Epithelial cell of esophagus (primary cell): Measurements from ENCODE around the gene DYNLT5.
"Not testable (repeated sequence)": the region's sequence is repeated elsewhere in the genome, so short reads cannot be mapped to it uniquely, and the experiment has no call there.

Source experiments
- DNase-seq: peaks from one replicate; pipeline ENCODE4 v3.0.0; 2010; ENCODE audit warnings: low read depth
- H3K4me3 ChIP-seq: 2 replicates; pipeline ENCODE4 v1.5.1; 2011; ENCODE audit warnings: mild to moderate bottlenecking, low read length, control low read depth
- TF ChIP-seq, protein P1 (sequence below): IDR thresholded peaks from 2 replicates; pipeline ENCODE4 v1.5.1; 2011; ENCODE audit warnings: low read depth, mild to moderate bottlenecking, low read length, control low read depth, inconsistent platforms; ENCODE audit not compliant: insufficient read depth; ENCODE audit errors: missing control alignments

DYNLT5 gene

DNA sequence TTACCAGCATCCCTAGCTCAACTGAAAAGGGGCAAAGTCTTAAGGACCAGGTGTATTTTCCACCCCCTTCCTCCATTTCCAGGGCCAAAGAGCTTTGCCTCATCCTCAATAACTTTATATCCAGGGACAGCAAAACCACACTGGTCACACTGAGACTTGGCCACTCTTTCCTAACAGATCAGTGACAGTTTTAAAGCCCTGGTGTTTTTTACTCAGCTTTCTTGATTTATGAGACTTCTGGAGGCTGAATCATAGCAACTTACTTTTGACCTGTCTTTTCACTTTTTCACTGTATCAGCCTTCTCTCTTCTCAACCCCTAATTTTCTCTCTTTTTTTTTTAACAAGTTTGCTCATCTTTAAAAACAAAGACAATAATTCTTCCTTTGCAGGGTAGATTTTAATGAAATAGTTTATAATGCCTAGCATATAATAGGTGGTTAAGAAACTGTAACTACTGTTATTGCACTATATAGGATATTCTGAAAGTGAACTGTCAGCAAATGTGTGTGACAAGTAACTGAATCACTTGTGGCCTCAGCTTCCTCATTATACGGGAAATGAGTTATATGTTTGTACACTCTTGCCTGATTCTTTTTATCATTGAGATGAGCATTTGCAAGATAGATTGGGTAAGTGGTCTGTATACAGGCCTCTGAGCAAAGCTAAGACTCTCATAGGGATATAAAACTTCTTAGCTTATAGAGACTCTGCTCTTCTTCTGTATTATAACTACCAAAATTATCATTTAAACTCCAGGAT lies 19.7 kb upstream of the DYNLT5 start:
- peak; percentile 71 for DNase-seq
- TF ChIP-seq, protein P1, sequence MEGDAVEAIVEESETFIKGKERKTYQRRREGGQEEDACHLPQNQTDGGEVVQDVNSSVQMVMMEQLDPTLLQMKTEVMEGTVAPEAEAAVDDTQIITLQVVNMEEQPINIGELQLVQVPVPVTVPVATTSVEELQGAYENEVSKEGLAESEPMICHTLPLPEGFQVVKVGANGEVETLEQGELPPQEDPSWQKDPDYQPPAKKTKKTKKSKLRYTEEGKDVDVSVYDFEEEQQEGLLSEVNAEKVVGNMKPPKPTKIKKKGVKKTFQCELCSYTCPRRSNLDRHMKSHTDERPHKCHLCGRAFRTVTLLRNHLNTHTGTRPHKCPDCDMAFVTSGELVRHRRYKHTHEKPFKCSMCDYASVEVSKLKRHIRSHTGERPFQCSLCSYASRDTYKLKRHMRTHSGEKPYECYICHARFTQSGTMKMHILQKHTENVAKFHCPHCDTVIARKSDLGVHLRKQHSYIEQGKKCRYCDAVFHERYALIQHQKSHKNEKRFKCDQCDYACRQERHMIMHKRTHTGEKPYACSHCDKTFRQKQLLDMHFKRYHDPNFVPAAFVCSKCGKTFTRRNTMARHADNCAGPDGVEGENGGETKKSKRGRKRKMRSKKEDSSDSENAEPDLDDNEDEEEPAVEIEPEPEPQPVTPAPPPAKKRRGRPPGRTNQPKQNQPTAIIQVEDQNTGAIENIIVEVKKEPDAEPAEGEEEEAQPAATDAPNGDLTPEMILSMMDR = no peak
- no peak overlapping the region for H3K4me3 ChIP-seq

DNA sequence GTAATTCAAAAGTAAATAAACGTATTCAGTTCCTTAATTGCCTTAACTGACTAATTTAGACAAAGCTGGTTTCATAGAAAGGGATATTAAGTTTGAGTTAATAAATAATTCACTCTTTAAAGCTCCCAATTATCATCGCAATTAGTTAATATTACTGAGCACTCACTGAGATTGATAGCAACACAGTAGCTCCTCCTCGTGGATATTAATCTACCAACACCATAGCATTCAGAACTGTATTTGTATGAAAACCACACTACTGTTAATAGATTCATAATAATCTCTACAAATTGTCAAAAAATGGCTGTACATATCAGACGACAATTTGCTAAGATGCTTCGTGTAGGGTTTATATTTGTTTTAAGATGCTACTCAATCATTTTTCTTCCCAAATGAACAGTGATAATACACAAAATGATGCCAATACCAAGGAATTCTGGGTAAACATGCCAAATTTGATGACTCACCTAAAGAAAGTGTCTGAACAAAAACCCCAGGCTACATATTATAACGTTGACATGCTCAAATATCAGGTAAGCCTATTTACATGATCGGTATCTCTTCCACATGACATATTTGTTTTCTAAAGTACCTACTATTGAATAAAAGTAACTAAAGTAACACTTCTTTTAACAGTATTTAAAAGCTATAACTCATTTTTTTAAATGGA lies 18.8 kb upstream of the DYNLT5 start:
- DNase-seq = peak; percentile 68
- H3K4me3 ChIP-seq = no peak overlapping the region

DNA sequence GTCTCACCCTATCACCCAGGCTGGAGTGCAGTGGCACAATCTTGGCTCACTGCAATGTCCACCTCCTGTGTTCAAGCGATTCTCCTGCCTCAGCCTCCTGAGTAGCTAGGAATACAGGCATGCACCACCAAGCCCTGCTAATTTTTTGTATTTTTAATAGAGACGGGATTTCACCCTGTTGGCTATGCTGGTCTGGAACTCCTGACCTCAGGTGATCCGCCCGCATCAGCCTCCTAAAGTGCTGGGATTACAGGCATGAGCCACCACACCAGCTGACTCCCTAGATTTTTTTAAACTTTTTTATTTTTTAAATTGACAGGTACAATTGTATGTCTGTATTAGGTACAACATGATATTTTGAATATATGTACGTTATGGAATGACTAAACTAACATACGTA lies 17.7 kb upstream of the DYNLT5 start:
- not testable (repeated sequence) for DNase-seq, H3K4me3 ChIP-seq

More for the DNA sequence above, 18.8 kb upstream of the DYNLT5 start:
- TF ChIP-seq, protein P1 = no peak

DNA sequence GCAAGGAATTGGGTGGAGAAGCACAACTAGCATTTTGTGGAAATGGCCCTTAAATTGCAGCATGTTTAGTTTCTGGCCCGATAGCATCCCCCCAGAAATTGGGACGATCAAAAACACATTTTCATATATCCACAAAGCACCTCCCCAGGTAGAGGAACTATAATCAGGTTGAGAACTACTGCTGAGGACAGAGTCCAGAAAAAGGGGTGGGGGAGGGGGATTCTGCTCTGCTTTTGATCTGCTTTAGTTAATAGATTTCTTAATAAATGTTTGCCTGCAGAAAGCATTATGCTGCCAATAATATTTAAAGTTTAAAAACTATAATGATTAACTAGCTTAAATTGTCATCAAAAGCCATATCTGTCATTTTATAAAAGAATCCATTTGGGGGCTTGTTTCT lies 14.4 kb upstream of the DYNLT5 start:
- TF ChIP-seq, protein P1 = no peak
- no peak overlapping the region for H3K4me3 ChIP-seq
- DNase-seq = no peak

DNA sequence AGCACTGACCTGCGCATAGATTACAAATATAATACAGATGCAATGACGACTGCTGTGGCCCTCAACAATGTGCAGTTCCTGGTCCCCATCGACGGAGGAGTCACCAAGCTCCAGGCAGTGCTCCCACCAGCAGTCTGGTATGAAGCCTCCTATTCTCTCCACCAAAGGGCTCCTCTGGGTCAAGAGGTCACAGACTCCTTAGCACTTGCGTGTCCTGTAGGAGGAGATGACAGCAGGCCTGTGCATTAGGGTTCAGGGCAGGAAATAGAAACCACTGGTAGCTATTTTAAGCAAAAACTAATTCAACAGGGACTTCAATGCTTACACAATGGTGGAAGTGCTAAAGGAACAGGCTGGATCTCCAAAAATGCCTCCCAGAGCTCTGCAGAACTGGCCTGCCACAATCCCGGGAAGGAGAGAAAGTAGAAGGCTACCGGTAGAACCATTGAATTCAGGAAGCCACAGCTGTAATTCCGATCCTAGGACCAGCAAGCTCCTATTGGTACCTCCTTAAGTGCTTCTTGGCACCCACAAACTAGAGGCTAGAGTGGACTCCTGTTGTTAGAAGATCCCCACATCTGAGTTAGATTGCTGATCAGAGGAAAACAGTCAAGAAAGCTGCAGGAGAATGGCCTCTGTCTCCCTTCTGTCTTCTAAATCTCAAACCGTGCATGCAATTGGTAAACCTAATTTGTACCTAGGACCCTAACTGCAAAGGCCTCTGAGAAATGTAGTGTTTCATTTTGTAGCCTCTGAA lies 12.7 kb upstream of the DYNLT5 start:
- TF ChIP-seq, protein P1 = no peak
- DNase-seq = no peak
- no peak overlapping the region for H3K4me3 ChIP-seq

DNA sequence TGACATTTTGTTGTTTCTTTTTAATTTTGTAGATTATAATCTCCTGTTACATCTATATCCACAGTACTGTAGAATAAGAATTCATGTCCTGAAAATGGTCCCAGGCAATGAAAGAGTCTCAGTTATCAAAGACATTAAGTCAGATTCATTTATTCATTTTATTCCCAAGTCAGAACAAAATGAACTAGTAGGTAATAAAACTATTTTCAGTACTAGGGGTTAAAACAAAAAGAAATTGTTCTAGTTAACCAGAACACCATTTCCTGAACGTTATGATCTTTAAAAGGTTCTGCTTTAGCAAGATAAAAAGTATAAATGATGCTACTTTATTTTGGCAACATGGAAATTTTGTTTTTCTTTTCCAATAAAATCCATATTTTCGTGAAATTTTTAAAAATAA lies 6.8 kb upstream of the DYNLT5 start:
- TF ChIP-seq, protein P1 = no peak
- no peak for DNase-seq
- H3K4me3 ChIP-seq = no peak overlapping the region

DNA sequence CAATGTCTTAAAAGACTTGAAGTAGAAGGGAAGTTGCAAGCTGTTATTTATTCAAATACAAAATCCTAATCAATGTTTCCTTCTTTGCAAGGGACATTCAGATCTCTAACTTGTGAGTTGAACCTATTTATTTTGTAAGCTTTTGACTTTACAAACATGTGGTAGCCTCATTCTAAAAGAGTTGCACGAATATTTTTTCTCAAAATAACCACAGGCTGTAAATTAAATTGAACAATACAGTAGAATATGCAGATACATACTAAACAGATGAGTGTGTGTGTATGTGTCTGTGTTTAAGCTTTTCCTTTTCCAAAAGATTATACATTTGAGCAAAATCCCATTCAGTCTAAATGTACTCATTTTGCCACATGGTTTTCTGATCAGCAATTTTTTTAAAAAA lies 4.8 kb upstream of the DYNLT5 start:
- DNase-seq = no peak
- no peak overlapping the region for H3K4me3 ChIP-seq
- TF ChIP-seq, protein P1 = no peak
